Jurkat, Clone E6-1 (cell line): ENCODE results near the gene DYRK1A.

Experiments used
- DNase-seq: peaks from one replicate; pipeline ENCODE4 v3.0.0-alpha.2; 2011; ENCODE audit warnings: low read depth, low spot score
- H3K4me3 ChIP-seq: 2 replicates; pipeline ENCODE4 v1.5.1; 2011; ENCODE audit warnings: mild to moderate bottlenecking, low read length, control low read depth, moderate library complexity

Gene DYRK1A

DNA sequence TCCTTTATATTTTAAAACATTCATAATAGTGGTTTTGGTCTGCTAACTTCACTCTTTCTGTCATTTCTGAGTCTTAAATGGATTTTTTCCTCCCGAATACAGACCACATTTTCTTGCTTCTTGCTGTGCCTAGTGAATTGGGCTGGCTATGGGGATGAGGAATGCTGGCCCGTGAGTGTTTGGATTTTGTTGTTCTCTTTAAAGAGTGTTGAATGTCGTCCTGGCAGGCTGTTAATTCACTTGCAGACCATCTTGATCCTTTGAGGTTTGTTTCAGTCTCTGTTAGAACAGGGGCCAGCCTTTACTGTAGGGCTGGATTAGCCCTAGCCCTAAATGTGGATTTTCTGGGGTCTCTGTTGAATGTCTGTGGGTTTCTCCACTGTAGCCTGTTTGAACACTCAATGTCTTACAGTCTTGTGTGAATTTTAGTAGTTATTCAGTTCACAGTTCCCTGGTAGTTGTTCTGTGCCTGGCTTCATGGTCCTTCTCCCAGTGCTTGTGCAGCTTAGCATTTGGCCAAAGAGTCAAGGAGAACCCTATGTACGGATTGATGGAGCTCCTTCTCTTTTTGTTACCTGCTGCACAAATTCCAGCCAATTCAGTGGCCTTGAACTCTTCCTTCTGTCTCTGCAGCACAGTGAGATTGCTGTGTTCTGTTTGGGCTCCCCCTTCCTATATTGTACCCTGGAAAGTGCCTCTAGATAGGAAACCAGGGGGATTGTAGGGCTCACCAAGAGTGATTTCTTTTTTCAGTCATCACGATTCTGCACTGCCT is 95.7 kb downstream of the DYRK1A start:
- H3K4me3 ChIP-seq: no peak overlapping the region
- DNase-seq: no peak

DNA sequence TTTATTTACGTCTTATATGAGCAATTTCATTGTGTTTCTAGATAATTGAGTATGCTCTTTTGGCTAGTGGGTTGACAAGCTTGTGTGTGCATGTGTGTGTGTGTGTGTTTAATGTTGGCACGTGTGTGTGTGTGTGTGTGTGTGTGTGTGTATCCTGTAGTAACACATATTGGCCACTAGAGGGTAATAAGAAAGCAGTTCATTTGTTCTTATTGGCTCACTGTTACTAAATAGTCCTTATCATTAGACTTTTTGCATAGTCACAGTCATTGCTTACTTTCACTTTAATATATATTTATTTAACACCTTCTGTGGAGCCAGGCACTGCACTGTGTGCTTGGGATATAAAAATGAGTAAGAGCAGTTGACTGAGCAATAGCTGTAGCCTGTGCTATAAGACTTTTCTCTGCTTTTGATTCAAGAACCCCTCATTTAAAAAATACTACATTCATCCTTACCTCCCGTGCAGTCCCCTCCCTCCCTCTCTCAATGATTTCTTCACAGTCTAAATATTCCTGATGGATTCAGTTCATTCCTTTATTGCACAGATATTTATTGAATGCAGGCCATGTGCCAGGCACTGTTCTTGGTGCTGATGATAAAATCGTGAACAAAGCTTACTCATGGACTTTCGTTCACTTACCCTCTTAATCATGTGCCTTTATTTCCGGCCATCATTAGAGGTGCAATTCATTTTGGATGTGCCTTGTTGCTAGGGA is 96.7 kb downstream of the DYRK1A start:
- no peak overlapping the region for H3K4me3 ChIP-seq
- DNase-seq: peak; percentile 56

DNA sequence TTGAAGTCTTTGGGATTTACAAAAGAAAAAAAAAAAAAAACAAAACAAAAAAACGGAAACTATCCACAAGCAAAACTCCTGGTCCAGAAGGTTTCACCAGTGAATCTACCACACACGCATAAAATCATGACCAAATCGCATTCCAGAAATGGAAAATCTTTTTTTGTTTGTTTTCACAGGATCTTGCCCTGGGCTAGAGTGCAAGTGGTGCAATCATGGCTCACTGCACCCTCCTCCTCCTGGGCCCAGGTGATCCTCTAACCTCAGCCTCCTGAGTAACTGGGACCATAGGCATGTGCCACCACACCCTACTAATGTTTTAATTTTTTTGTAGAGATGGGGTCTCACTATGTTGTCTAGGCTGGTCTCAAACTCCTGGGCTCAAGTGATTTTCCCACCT is 100.5 kb downstream of the DYRK1A start:
- DNase-seq: no peak
- no peak overlapping the region for H3K4me3 ChIP-seq

DNA sequence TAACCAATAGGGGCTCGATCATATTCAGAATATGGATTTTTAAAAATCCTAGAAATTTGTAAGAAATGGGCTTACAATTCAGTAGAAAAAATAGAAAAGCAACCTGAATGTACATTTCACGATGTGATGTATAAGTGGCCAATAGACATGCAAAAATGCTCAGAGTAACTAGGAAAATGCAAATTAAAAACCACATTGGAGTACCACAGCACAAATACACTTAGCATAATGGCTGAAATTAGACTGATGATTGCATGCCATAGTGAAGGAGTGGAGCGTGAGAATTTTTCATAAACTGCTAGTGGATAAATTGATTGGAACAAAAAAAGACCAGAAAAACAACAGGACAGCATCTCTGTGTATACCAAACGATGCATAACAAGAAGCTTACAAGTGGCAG is 102.3 kb downstream of the DYRK1A start:
- no peak overlapping the region for H3K4me3 ChIP-seq
- DNase-seq: no peak

DNA sequence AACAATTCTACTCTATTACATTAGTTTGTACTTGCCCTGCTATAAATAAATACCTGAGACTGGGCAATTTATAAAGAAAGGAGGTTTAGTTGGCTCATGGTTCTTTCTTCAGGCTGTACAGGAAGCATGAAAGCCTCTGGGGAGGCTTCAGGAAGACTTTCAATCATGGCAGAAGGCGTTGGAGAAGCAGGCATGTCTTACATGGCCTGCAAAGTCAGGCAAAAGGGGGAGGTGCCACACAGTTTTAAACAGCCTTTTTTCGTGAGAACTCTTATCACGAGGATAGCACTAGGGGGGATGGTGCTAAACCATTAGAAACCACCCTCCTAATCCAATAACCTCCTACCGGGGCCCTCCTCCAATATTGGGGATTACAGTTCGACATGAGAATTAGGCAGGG is 102.9 kb downstream of the DYRK1A start:
- H3K4me3 ChIP-seq: no peak overlapping the region
- no peak for DNase-seq

DNA sequence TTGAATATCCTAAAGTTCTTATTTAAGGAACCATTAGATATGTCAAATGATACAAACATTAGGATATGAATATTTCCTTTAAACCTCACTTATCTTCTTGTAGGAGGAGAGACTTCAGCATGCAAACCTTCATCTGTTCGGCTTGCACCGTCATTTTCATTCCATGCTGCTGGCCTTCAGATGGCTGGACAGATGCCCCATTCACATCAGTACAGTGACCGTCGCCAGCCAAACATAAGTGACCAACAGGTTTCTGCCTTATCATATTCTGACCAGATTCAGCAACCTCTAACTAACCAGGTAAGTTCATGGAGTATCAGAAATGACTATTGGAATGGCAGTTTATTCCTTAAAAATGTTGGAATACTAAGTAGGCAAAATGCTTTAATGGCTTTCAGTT is 106.0 kb downstream of the DYRK1A start:
- no peak for DNase-seq
- no peak overlapping the region for H3K4me3 ChIP-seq

DNA sequence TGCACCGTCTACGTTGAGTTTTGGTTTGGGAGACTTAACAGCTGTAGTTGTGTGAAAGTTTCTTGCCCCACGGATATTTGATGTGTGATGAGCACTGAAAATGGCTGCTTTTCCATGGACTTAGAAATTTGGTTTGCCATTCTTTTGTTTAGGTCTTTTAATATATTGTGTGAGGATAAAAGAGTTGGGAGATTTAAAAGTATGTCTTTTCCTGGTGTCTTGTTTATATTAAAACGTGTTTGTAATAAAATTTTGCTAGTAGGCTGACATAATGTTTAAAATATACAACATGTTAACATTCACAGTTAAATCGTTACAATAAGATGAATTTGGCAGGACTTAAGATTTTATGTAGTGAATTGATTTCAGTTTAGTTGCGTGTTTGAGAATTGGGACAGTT is 106.9 kb downstream of the DYRK1A start:
- H3K4me3 ChIP-seq: no peak overlapping the region
- no peak for DNase-seq

DNA sequence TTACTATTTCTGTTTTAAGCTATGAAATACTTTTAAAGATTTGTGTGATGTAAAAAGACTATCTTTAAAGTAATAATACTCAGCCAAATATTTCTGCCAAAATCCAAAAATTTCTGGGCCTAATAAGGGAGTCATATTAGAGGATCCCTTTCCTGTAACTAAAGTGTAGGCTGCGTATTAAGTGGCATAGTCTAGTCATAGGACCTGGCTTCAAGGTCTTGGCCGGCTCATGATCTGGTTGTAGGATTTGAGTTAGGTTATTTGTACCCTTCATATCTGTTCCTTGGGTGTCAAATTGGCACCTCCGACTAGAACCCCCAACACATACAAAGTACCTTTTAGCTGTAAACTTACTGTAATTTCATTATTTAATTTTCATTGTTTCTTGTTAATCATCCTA is 107.8 kb downstream of the DYRK1A start:
- no peak for DNase-seq
- no peak overlapping the region for H3K4me3 ChIP-seq

DNA sequence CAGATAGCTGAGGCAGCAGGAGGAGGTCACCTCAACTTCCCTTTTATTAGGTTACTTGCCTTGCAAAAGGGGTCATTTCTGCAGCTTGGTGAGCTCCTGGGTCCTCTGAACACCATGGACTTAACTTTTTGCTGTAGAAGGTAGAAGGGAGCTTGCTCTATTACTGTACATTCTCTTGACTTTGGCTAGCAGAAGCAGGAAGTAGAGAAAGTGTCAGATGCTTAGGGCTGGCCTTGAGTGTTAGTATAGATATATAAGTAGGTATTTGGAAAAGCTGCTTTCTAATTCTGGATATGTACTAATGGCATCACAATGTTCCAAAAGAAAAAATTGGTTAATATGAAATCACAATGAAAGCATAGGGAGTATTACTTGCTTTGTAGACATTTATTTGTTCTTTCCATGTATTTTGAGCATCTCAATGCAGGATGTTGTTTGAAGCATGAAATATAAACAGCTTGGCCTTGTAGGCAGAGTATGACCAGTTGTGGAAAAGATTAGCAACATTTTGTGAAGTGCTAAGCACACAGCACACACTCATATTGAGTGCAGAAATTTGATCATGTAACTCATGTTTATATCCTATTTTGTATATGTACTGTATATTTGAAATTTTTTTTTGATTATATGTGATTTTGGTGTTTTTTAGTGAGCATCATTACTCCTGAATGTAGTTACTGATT is 108.8 kb downstream of the DYRK1A start:
- no peak for DNase-seq

DNA sequence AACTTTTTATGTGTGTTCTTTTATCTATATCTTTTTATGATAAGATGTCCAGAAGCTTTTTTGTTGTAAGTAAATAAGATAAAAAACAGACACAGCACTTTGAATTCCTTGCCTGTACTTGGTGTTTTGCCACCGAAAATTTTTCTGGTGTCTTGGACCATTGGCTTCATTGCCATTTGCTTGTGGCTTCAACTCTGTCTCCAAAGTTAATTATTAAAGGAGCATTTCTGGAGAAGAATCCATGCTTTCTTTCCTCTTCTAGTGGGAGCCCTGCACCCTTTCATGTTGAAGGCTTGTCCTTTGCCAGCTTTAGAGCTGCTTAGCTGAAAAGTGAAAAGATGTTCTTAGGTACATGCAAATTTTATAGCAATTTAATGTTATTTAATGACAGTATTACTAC is 112.2 kb downstream of the DYRK1A start:
- H3K4me3 ChIP-seq: no peak overlapping the region
- no peak for DNase-seq

More for the DNA sequence above, 108.8 kb downstream of the DYRK1A start:
- no peak overlapping the region for H3K4me3 ChIP-seq

DNA sequence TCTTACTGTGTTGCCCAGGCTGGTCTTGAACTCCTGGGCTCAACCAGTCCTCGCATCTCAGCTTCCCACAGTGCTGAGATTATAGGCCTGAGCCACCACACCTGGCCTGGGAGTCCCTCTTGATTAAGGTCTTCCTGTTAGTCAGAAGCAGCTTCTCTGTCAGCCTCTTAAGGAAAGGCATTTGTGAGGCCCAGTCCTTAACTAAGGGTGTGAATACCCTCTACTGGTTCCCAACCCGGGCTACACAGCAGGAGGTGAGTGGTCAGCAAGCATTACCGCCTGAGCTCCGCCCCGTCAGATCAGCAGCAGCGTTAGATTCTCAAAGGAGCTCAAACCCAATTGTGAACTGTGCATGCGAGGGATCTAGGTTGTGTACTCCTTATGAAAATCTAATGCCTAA is 117.2 kb downstream of the DYRK1A start:
- no peak overlapping the region for H3K4me3 ChIP-seq
- no peak for DNase-seq

DNA sequence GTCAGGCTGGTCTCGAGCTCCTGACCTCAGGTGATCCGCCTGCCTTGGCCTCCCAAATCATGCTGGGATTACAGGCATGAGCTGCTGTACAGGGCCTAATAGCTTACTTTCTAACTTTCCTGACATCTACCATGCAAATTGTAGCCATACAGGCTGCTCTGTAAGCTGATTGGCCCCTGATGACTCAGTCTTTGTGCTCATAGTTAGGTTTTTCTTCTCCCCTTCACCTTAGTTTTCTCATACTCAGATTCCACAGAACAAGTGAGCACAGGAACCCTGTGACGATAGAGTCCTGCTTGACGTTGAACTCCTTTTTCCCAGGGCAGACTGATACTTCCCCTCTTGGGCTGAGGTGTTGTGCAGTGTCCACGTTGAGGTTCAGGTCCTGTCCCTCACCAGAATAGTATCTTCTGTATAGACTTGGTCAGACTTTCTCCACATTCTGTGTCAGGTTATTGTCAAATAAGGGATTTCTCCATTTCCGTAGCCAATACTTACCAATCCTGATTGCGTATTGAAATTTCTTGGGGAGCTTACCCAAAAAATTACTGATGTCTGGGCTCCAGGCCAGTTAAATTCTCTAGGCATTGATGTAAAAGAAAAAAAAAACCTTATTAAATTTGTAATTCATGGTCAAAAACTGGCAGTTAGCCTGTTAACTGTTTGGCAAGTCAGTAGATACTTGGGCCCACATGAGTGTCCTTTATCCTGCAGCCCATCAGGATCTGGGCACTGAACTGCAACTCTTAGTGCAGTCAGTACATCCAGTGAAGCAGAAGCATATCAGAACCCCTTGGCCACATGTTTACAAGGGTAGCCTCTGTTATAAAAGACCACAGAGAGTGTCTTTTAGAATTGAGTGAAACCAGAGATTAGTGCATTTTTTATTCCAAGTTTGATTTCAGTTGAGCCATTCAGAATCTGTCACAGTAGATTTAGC is 118.2 kb downstream of the DYRK1A start:
- no peak for DNase-seq
- H3K4me3 ChIP-seq: no peak overlapping the region

DNA sequence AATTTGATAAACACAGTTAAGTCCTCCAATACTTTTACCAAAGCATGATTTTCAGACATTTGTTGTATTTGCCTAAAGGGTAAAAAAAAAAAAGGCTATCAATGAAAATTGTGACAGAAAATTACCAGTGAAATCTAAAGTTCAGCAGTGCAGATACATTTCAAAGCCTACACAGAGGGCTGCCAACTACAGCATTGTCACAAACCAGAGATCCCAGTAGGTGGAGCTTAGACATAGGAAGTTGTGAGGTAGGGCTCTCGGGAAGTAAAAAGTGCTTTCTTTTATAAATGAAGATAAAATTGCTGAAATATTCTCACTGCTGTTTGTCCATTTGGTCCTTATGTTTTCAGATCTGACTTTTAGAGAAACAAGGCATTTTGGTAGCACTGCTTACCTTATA is 123.0 kb downstream of the DYRK1A start:
- no peak overlapping the region for H3K4me3 ChIP-seq
- DNase-seq: no peak

DNA sequence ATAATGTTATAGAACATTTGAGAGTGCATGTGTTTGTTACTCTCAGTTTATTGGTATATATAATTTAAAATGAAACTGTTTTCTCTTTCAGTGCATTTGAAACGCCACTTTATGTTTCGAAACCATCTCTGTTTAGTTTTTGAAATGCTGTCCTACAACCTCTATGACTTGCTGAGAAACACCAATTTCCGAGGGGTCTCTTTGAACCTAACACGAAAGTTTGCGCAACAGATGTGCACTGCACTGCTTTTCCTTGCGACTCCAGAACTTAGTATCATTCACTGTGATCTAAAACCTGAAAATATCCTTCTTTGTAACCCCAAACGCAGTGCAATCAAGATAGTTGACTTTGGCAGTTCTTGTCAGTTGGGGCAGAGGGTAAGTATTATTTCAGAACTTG is 123.5 kb downstream of the DYRK1A start:
- H3K4me3 ChIP-seq: no peak overlapping the region
- no peak for DNase-seq

DNA sequence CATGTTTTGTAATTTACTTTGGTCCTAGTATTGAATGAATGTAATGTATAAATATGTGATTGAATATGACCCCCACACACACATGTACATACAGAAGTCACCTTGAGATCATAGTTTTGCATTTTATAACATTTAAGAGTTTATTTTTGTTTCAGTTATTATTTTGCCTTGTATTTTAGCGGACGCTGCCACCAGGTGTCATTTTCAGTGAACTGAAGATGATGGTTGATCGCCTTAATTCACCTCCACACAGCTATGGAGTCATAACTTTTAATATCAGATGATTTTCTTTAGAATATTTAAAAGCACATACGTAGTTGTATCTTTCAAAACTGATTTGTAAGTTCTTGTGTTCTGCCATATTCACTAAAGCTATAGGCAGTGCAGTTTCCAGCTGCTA is 130.4 kb downstream of the DYRK1A start:
- H3K4me3 ChIP-seq: no peak overlapping the region
- peak; percentile 11 for DNase-seq

DNA sequence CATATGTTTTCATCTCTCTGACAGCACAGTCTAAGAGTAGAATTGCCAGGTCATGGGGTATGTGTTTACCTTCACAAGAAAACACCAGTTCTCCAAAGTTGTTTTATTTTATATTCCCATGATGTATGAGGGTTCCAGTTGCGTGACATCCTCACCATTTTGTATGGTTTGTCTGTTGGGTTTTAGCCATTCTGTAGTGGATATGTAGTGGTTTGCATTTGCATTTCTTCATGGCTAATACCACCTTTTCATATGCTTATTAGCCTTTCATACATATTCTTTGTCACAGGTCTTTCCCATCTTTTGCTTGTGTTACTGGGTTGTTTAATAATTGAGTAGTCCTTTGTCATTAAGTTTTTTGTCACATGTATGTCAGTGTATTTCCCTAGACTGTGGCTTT is 132.1 kb downstream of the DYRK1A start:
- no peak for DNase-seq
- no peak overlapping the region for H3K4me3 ChIP-seq

DNA sequence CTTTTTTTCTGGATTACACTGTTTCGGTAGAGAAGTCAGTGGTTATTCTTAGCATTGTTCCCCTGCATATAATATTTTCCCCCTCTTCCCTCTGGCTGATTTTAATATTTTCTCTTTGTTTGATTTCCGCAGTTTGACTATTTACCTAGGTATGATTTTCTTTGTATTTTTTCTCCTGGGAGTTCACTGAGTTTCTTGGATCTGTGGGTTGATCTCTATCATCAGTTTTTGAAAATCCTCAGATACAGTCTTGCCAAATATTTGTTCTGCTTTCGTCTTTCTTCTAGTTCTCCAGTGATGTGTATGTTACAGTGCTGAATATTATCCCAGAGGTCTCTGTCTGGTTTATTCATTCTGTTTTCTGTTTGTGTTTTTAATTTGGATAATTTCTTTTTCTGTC is 136.4 kb downstream of the DYRK1A start:
- H3K4me3 ChIP-seq: no peak overlapping the region
- DNase-seq: no peak

DNA sequence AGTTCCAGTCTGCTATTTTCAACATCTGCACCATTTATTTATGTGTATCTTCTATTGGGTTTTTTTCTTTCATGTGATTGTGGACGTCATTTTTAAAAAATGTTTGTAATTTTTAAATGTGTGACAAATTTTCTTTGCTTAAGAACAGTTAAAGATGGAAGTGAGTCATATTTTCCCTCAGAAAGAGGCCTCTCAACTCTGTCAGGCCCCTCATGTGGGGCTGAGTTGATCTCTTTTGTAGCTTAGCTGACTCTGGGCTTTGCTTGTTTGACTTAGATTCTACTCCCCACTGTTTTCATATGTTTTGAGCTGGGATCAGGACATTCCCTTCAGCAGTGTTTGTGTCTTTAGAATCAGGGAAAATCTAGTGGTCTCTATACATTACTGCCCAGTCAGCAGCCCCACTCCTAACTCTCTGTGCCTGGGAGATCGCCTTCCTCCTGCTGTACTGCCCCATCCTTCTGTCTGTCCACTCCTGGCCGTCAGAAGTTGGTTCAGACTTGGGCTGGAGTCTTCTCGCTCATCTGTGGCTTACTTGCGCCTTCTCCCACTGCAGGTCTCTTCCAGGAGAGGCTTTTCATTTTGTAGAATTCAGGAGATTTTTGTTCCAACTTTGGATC is 137.4 kb downstream of the DYRK1A start:
- H3K4me3 ChIP-seq: no peak overlapping the region
- no peak for DNase-seq

DNA sequence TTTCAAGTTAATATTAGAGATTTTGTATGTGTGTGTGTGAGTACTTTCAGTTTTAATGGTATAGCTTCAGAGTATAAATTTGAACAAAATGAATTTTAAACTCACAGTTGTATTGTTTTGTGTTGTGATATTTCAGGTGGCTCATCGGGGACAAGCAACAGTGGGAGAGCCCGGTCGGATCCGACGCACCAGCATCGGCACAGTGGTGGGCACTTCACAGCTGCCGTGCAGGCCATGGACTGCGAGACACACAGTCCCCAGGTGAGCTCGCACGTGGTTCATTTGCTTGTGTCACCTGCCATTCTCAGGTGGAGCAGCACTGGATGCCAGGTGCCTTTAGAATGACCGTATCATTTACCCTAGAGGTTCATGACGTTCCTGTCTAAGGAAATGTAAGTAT is 139.4 kb downstream of the DYRK1A start:
- no peak overlapping the region for H3K4me3 ChIP-seq
- no peak for DNase-seq
